Neuronal stem cell (in vitro differentiated cells): Measurements from ENCODE around the gene PBRM1.

ENCODE experiments used
- DNase-seq: peaks from one replicate; pipeline ENCODE4 v3.0.0-alpha.2; 2013; ENCODE audit warnings: low spot score
- H2AFZ ChIP-seq: one replicate; pipeline ENCODE4 v1.6.1; 2013; ENCODE audit warnings: mild to moderate bottlenecking, low read length, inconsistent platforms
- H2AK5ac ChIP-seq: 2 replicates; pipeline ENCODE4 v1.6.1; 2013; ENCODE audit warnings: low read depth, mild to moderate bottlenecking, inconsistent platforms, low read length, moderate library complexity, mixed read lengths
- H2BK120ac ChIP-seq: 2 replicates; pipeline ENCODE4 v1.6.1; 2013; ENCODE audit warnings: low read depth, mild to moderate bottlenecking, inconsistent platforms, low read length, moderate library complexity, mixed read lengths
- H2BK12ac ChIP-seq: one replicate; pipeline ENCODE4 v1.6.1; 2013; ENCODE audit warnings: low read length, inconsistent platforms
- H2BK15ac ChIP-seq: 2 replicates; pipeline ENCODE4 v1.6.1; 2013; ENCODE audit warnings: mild to moderate bottlenecking, low read length, inconsistent platforms, mixed read lengths
- H2BK5ac ChIP-seq: one replicate; pipeline ENCODE4 v1.6.1; 2013; ENCODE audit warnings: inconsistent platforms, mild to moderate bottlenecking, low read length, moderate library complexity
- H3K14ac ChIP-seq: one replicate; pipeline ENCODE4 v1.6.1; 2013; ENCODE audit warnings: low read length, inconsistent platforms
- H3K18ac ChIP-seq: 2 replicates; pipeline ENCODE4 v1.6.1; 2013; ENCODE audit warnings: low read length, inconsistent platforms
- H3K23ac ChIP-seq: 2 replicates; pipeline ENCODE4 v1.6.1; 2013; ENCODE audit warnings: low read depth, mild to moderate bottlenecking, mixed read lengths, low read length, inconsistent platforms; ENCODE audit not compliant: poor library complexity
- H3K27ac ChIP-seq: replicated peaks from 3 replicates; pipeline ENCODE4 v1.5.1; 2013; ENCODE audit warnings: low read length, inconsistent platforms
- H3K27me3 ChIP-seq, 3 experiments: 2 replicates each; pipeline ENCODE4 v1.6.1; 2013; ENCODE audit warnings: low read length in 3 of 3, mild to moderate bottlenecking in 2 of 3, inconsistent platforms in 1 of 3, low read depth in 1 of 3, mixed read lengths in 1 of 3, moderate library complexity in 1 of 3; ENCODE audit not compliant: control insufficient read depth in 3 of 3, insufficient read depth in 3 of 3
- H3K36me3 ChIP-seq, 2 donors: replicated peaks in 1 of 2; 2 replicates each; pipeline ENCODE4 v1.6.1; 2013; ENCODE audit warnings: low read length in 2 of 2; ENCODE audit not compliant: control insufficient read depth in 2 of 2, insufficient read depth in 2 of 2
- H3K4ac ChIP-seq: 2 replicates; pipeline ENCODE4 v1.6.1; 2013; ENCODE audit warnings: inconsistent platforms, mild to moderate bottlenecking, low read length, moderate library complexity
- H3K4me1 ChIP-seq, 2 donors: 1 replicate in 1 of 2; 2 replicates in 1 of 2; pipeline ENCODE4 v1.6.1; 2013; ENCODE audit warnings: low read length in 2 of 2, low read depth in 1 of 2; ENCODE audit not compliant: control insufficient read depth in 2 of 2, insufficient read depth in 1 of 2
- H3K4me2 ChIP-seq: one replicate; pipeline ENCODE4 v1.6.1; 2013; ENCODE audit warnings: mild to moderate bottlenecking, low read length, inconsistent platforms; ENCODE audit not compliant: insufficient read depth, poor library complexity, severe bottlenecking
- H3K4me3 ChIP-seq, 2 donors: 2 replicates each; pipeline ENCODE4 v1.5.1; 2013; ENCODE audit warnings: low read length in 2 of 2, mild to moderate bottlenecking in 2 of 2, inconsistent platforms in 1 of 2, moderate library complexity in 1 of 2
- H3K79me1 ChIP-seq: one replicate; pipeline ENCODE4 v1.6.1; 2013; ENCODE audit warnings: low read depth, mild to moderate bottlenecking, inconsistent platforms, low read length, moderate library complexity
- H3K9ac ChIP-seq: one replicate; pipeline ENCODE4 v1.6.1; 2013; ENCODE audit warnings: mild to moderate bottlenecking, low read depth, low read length, inconsistent platforms; ENCODE audit not compliant: poor library complexity
- H3K9me3 ChIP-seq, 2 donors: replicated peaks in 1 of 2; 2 replicates each; pipeline versions ENCODE3 to v1.6.1; 2013; ENCODE audit warnings: low read length in 2 of 2, mild to moderate bottlenecking in 2 of 2, inconsistent platforms in 1 of 2, low read depth in 1 of 2, mixed read lengths in 1 of 2, moderate library complexity in 1 of 2; ENCODE audit not compliant: control insufficient read depth in 2 of 2, insufficient read depth in 1 of 2
- H4K8ac ChIP-seq: one replicate; pipeline ENCODE4 v1.6.1; 2013; ENCODE audit warnings: low read depth, mild to moderate bottlenecking, inconsistent platforms, low read length, moderate library complexity
- H4K91ac ChIP-seq: one replicate; pipeline ENCODE4 v1.6.1; 2013; ENCODE audit warnings: low read length, low read depth, mild to moderate bottlenecking, inconsistent platforms; ENCODE audit not compliant: poor library complexity
- WGBS, 2 donors: extraction: QIAGEN DNeasy Blood & Tissue Kit; methylation state at CpG; one replicate each; pipeline ENCODE4 v1.1.7; 2013; ENCODE audit warnings: missing lambda C conversion rate in 2 of 2, mixed read lengths in 1 of 2; ENCODE audit not compliant: insufficient read length in 2 of 2, insufficient replicate concordance in 1 of 2; ENCODE audit errors: extremely low coverage in 2 of 2; 5-methylcytosine and 5-hydroxymethylcytosine counted together

The PBRM1 gene

DNA sequence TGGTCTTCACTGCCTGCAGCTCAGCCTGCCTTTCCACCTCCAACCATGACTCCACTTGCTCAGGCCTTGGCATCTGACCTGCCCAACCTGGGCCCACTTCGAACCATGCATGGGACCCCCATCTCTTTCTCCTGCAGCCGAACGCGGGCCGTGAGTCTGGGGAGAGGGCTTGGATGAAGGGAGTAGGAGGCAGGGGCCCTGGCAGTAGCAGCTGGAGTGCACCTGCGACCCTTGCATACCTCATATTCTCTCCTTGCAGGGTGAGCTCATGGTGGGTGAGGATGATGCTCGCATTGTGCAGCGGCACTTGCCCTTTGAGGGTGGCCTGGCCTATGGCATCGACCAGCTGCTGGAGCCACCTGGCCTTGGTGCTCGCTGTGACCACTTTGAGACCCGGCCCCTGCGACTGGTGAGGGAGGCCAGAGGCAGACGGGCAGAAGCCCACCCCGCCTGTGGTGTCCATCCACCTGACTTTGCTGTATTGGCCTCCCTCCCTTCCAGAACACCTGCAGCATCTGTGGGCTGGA is 165.5 kb downstream of the PBRM1 start:
- H3K4me3 ChIP-seq = no peak overlapping the region
- no peak overlapping the region for H4K8ac ChIP-seq
- no peak for DNase-seq
- H3K23ac ChIP-seq = no peak overlapping the region
- peak overlapping the region; percentile 66 for H3K4ac ChIP-seq
- no peaks in the 10 kb centered on the region for H3K9me3 ChIP-seq
- H3K4me1 ChIP-seq = peaks cover under 1 to 6% of the 10 kb centered on the region in 2 donors
- H4K91ac ChIP-seq = no peak overlapping the region
- H3K79me1 ChIP-seq = peaks cover 2% of the 10 kb centered on the region
- no peak overlapping the region for H2BK5ac ChIP-seq
- peak overlapping the region; percentile 11 for H3K18ac ChIP-seq
- no peak overlapping the region for H3K14ac ChIP-seq
- no peak overlapping the region for H3K4me2 ChIP-seq
- H3K36me3 ChIP-seq = peaks cover 15 to 17% of the 10 kb centered on the region in 2 donors
- H2AFZ ChIP-seq = no peak overlapping the region
- no peak overlapping the region for H2BK120ac ChIP-seq
- H2BK15ac ChIP-seq = no peak overlapping the region
- H2BK12ac ChIP-seq = peak overlapping the region; percentile 41
- WGBS, 2 donors = no CpG with 5 or more reads among the region's 14 CpGs
- no peak overlapping the region for H3K27ac ChIP-seq
- H2AK5ac ChIP-seq = peak overlapping the region; percentile 25
- peak overlapping the region; percentile 44 for H3K9ac ChIP-seq
- H3K27me3 ChIP-seq = peaks cover 2 to 17% (median 9%) of the 10 kb centered on the region in 3 experiments

DNA sequence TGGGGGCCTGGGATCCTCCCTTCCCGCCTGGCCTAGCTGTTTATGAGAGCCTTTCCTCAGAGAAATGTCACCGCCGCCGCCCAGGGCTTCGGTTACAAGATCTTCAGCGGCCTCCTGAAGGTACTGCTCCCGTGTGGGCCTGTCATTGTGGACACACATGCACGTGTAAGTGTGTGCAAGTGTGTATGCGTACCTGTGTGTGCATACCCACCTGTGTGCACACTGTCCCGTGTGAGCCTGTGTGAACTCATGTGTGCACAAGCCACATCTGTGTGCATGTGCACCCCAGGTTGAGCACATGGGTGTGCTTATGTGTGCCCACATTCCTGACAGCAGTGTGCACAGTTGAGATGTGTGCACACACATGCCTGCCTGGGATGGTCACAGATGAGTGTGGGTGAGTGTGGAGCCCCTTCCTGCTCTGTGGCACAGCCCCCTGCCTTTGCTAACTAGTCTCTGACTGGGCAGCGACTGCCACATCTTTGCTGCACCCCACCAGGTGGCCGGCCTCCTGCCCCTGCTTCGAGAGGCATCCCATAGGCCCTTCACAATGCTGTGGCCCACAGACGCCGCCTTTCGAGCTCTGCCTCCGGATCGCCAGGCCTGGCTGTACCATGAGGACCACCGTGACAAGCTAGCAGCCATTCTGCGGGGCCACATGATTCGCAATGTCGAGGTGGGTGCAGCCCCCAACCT is 166.1 kb downstream of the PBRM1 start:
- H4K91ac ChIP-seq = no peak overlapping the region
- peaks cover 2 to 23% (median 9%) of the 10 kb centered on the region in 3 experiments for H3K27me3 ChIP-seq
- peaks cover 0 to 6% of the 10 kb centered on the region in 2 donors for H3K4me1 ChIP-seq
- peak overlapping the region; percentile 25 for H2AK5ac ChIP-seq
- peak overlapping the region; percentile 41 for H2BK12ac ChIP-seq
- no peak overlapping the region for H3K27ac ChIP-seq
- H3K4me2 ChIP-seq = no peak overlapping the region
- peak overlapping the region; percentile 71 for H3K18ac ChIP-seq
- no peak overlapping the region for H2BK120ac ChIP-seq
- peak overlapping the region; percentile 70 for H3K9ac ChIP-seq
- H3K4me3 ChIP-seq = peak overlapping the region in 1 of 2 donors; percentile 19
- no peak overlapping the region for H4K8ac ChIP-seq
- H3K23ac ChIP-seq = peak overlapping the region; percentile 95
- no peak overlapping the region for H2BK5ac ChIP-seq
- H3K4ac ChIP-seq = peak overlapping the region; percentile 6
- no peak overlapping the region for H2AFZ ChIP-seq
- WGBS, 2 donors = no CpG with 5 or more reads among the region's 22 CpGs
- peaks cover 2% of the 10 kb centered on the region for H3K79me1 ChIP-seq
- H2BK15ac ChIP-seq = no peak overlapping the region
- H3K36me3 ChIP-seq = peaks cover 11 to 14% of the 10 kb centered on the region in 2 donors
- no peak overlapping the region for H3K14ac ChIP-seq
- H3K9me3 ChIP-seq = no peaks in the 10 kb centered on the region
- no peak for DNase-seq

DNA sequence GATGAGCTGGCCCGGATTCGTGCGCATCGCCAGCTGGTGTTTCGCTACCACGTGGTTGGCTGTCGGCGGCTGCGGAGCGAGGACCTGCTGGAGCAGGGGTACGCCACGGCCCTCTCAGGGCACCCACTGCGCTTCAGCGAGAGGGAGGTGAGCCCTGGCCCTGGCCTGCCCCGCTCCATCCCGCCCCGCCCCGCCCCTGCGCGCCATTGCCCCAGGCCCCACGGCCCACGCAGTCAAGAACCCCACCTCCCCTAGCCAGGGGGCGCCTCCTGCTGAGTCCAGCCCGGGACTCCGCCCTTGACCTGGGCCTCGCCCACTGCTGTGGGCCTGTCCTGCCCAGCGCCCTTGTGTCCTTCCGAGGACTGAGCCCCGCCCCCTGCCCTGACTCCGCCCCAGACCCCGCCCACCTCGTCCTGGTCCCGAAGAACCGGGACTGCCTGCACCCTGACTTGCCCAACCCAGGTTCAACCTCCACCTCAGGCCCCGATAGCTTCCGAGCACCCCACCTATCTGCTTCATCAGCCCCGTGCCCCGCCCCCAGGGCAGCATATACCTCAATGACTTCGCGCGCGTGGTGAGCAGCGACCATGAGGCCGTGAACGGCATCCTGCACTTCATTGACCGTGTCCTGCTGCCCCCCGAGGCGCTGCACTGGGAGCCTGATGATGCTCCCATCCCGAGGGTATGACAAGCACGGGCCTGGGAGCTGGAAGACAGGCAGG is 166.8 kb downstream of the PBRM1 start:
- H3K27me3 ChIP-seq = peaks cover 2 to 30% (median 9%) of the 10 kb centered on the region in 3 experiments
- H2BK120ac ChIP-seq = no peak overlapping the region
- peaks cover 4 to 7% of the 10 kb centered on the region in 2 donors for H3K36me3 ChIP-seq
- no peaks in the 10 kb centered on the region for H3K9me3 ChIP-seq
- no CpG with 5 or more reads among the region's 50 CpGs for WGBS, 2 donors
- no peak for DNase-seq
- peak overlapping the region; percentile 95 for H3K23ac ChIP-seq
- H3K4ac ChIP-seq = peak overlapping the region; percentile 6
- peak overlapping the region; percentile 92 for H4K8ac ChIP-seq
- H2AK5ac ChIP-seq = peak overlapping the region; percentile 25
- peak overlapping the region; percentile 54 for H2BK15ac ChIP-seq
- H2BK5ac ChIP-seq = no peak overlapping the region
- H3K4me1 ChIP-seq = peaks cover 0 to 6% of the 10 kb centered on the region in 2 donors
- peak overlapping the region; percentile 46 for H3K9ac ChIP-seq
- peak overlapping the region; percentile 73 for H2BK12ac ChIP-seq
- H3K27ac ChIP-seq = no peak overlapping the region
- no peak overlapping the region for H4K91ac ChIP-seq
- H3K18ac ChIP-seq = peak overlapping the region; percentile 88
- peaks cover 2% of the 10 kb centered on the region for H3K79me1 ChIP-seq
- peak overlapping the region; percentile 90 for H3K14ac ChIP-seq
- H3K4me3 ChIP-seq = peak overlapping the region in 1 of 2 donors; percentile 73
- no peak overlapping the region for H2AFZ ChIP-seq
- H3K4me2 ChIP-seq = peak overlapping the region; percentile 34
